ELR (cell line): ENCODE results near the gene ITM2B.
"Not testable (repeated sequence)": the region's sequence is repeated elsewhere in the genome, so short reads cannot be mapped to it uniquely, and the experiment has no call there.

ENCODE experiments used
- DNase-seq: peaks from one replicate; pipeline ENCODE4 v3.0.0-alpha.2; 2015; ENCODE audit warnings: low read depth

The ITM2B gene

GRCh38 chr13:48233046-48233888 lies at the start of gene ITM2B:
Gene ITM2B (plus strand): TSS chr13:48233206. CDS start chr13:48233361, 155 bp downstream.
- DNase-seq = peak; percentile 82

GRCh38 chr13:48184260-48184659 lies 48.7 kb upstream of the ITM2B start:
- no peak for DNase-seq

GRCh38 chr13:48185018-48185417 lies 48.0 kb upstream of the ITM2B start:
- no peak for DNase-seq

GRCh38 chr13:48186722-48187121 lies 46.3 kb upstream of the ITM2B start:
- no peak for DNase-seq

- DNase-seq = no peak
These were observed 44.9 kb upstream of the ITM2B start for GRCh38 chr13:48188131-48188530.

GRCh38 chr13:48188601-48189000 lies 44.4 kb upstream of the ITM2B start:
- no peak for DNase-seq

- DNase-seq = no peak
These were observed 43.8 kb upstream of the ITM2B start for GRCh38 chr13:48189171-48189570.

GRCh38 chr13:48192411-48192935 lies 40.5 kb upstream of the ITM2B start:
- DNase-seq = no peak

- DNase-seq = no peak
These were observed 38.6 kb upstream of the ITM2B start for GRCh38 chr13:48194379-48194754.

GRCh38 chr13:48199404-48199946 lies 33.5 kb upstream of the ITM2B start:
- DNase-seq = no peak

- DNase-seq = no peak
These were observed 32.0 kb upstream of the ITM2B start for GRCh38 chr13:48201044-48201443.

- not testable (repeated sequence) for DNase-seq
These were observed 25.8 kb upstream of the ITM2B start for GRCh38 chr13:48207207-48207606.

- DNase-seq = peak; percentile 90
These were observed 22.8 kb upstream of the ITM2B start for GRCh38 chr13:48210178-48210577.

- peak; percentile 13 for DNase-seq
These were observed 18.4 kb upstream of the ITM2B start for GRCh38 chr13:48214519-48215121.

- not testable (repeated sequence) for DNase-seq
These were observed 17.3 kb upstream of the ITM2B start for GRCh38 chr13:48215511-48216203.

GRCh38 chr13:48216204-48216711 lies 16.7 kb upstream of the ITM2B start:
- no peak for DNase-seq

GRCh38 chr13:48220592-48220980 lies 12.4 kb upstream of the ITM2B start:
- no peak for DNase-seq

GRCh38 chr13:48220981-48221685 lies 11.9 kb upstream of the ITM2B start:
- no peak for DNase-seq

- no peak for DNase-seq
These were observed 11.3 kb upstream of the ITM2B start for GRCh38 chr13:48221686-48222187.

- peak; percentile 32 for DNase-seq
These were observed 10.4 kb upstream of the ITM2B start for GRCh38 chr13:48222358-48223301.
